T-helper 1 cell (primary cell): ENCODE measurements around the gene GAS7.
"Not testable (repeated sequence)": the region's sequence is repeated elsewhere in the genome, so short reads cannot be mapped to it uniquely, and the experiment has no call there.

Experiments used
- DNase-seq, 5 donors: peaks; one replicate each; pipeline ENCODE4 v3.0.0-alpha.2; 2012 to 2020

Gene GAS7

DNA sequence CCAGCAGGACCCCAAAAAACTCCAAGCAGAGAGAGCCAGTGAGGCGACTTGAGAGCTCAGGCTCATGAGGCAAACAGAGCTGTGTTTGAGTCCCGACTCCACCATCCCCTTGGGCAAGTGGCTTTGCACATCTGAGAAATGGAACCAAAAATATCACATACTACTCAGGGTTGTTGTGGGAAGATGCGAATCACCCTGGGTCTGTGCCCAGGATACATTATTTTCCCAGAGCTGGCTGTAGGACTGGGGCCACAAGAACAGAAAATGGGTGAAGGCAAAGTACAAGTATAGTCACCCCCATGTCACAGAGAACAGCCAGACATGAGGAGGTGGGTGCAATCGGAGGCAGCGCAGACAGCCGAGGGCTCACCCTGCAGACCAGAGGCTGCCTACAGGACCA is 127.3 kb downstream of the GAS7 start:
- no peak for DNase-seq

- no peak for DNase-seq
Observed at GRCh38 chr17:10070690-10071089, 127.7 kb downstream of the GAS7 start.

DNA sequence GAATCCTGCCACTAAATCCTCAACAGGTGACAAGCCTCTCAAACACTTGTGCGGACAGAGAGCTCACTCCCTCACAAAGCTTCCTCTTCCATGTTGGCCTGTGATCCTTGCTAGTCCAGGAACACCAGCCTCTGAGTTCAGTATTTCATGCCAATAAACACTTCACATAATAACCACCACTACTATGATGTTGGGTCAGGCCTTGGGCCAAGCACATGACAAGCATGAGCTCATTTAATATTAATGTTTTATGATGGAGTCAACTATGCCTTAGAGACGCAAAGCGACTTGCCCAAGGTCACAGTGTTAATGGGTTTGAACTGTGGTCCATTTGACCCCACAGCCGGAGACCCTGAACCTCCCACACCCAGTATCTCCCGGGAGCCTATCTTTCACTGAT is 129.1 kb downstream of the GAS7 start:
- DNase-seq, result no peak

- DNase-seq, result no peak
Observed at GRCh38 chr17:10067446-10068143, 130.8 kb downstream of the GAS7 start.

- DNase-seq, result no peak
Observed at GRCh38 chr17:10064536-10064935, 133.9 kb downstream of the GAS7 start.

DNA sequence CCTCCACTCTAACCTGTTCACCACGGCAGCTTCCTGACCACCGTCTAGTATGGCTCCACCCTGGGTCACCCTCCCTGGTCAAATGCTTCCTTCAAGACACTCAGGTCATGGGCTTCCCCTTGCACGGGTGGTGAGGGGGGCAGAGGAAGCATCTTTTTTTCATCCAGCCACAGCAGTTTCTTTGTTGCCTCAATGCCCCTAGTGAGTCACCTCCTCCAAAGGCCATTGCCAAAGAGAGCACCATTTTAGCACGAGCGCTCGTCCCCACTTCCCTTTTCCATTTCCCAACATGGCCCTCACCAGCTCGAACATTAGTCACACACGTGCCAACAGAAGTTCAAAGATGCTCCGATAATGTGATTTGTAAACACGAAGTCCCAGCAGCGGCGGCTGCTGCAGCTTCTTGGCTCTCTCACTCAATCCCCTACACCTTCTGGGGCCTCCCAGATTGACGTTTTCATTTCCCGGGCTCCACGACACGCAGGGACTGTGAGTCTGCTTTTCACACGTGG is 134.6 kb downstream of the GAS7 start:
- no peak for DNase-seq

DNA sequence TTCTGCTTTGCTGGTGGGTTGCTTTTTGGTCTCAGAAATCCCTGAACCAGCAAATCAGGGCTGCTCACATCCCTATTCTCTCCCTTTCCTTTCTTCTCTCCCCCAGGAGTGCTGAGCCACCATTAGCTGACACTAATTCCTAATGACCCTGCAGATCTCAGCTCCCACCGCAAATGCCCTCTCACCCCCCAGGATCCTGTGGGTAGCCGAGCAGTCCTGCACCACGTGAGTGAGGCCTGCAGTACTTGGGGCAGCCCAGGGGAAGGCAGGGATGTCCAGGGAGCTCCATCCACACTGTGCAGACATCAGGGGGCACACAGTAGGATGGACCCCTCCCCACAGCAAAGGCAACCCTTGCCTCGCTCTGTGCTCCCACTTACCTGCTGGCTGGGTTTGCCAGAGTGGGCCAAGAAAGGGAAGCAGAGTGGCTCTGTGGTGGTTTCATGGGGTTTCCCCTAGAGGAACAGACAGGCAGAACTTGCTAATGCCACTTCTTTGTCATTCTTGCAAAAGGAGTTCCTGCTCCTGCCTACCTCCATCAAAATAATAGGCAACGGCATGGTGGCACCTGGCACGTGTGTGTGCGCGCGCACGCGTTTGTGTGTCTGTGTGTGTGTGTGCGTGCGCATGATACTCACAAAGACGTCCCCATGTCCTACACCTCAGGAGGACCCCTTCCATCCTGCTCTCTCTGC is 135.6 kb downstream of the GAS7 start:
- DNase-seq, result no peak

GRCh38 chr17:10061111-10061845 is 137.1 kb downstream of the GAS7 start:
- DNase-seq, result no peak

GRCh38 chr17:10060526-10060925 is 137.9 kb downstream of the GAS7 start:
- no peak for DNase-seq

DNA sequence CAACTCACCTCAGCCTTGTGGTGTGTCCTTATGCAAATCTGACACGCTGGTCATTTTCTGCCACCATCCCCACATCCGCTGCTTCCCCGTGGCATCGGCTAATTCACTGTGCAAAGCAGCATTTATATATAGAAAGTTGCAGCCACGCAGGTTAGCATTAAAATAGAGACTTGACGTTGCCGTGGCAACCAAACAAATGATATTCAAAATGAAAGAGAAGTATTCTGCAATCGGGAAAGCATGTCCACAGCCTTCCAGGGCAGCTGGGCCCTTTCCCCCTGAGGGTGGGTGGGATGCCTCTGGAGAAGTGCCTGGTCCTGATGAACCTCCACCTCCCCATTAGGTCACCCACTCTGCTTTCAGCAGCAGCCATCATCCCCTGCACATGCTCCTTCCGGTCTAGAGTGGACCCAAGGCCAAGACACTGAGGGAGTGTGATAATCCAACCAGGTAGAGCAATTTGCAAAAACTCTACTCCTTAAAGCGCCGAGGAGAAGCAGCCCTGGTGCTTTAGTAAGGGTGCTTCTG is 138.7 kb downstream of the GAS7 start:
- DNase-seq, result no peak

- DNase-seq, result no peak
Observed at GRCh38 chr17:10058921-10059683, 139.3 kb downstream of the GAS7 start.

DNA sequence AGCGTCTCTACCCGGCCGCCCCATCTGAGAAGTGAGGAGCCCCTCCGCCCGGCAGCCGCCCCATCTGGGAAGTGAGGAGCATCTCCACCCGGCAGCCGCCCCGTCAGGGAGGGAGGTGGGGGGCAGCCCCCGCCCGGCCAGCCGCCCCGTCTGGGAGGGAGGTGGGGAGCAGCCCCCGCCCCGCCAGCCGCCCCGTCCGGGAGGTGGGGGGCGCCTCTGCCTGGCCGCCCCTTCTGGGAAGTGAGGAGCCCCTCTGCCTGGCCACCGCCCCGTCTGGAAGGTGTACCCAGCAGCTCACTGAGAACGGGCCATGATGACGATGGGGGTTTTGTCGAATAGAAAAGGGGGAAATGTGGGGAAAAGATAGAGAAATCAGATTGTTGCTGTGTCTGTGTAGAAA is 140.9 kb downstream of the GAS7 start:
- not testable (repeated sequence) for DNase-seq

- DNase-seq, result no peak
Observed at GRCh38 chr17:10055262-10055975, 143.0 kb downstream of the GAS7 start.

DNA sequence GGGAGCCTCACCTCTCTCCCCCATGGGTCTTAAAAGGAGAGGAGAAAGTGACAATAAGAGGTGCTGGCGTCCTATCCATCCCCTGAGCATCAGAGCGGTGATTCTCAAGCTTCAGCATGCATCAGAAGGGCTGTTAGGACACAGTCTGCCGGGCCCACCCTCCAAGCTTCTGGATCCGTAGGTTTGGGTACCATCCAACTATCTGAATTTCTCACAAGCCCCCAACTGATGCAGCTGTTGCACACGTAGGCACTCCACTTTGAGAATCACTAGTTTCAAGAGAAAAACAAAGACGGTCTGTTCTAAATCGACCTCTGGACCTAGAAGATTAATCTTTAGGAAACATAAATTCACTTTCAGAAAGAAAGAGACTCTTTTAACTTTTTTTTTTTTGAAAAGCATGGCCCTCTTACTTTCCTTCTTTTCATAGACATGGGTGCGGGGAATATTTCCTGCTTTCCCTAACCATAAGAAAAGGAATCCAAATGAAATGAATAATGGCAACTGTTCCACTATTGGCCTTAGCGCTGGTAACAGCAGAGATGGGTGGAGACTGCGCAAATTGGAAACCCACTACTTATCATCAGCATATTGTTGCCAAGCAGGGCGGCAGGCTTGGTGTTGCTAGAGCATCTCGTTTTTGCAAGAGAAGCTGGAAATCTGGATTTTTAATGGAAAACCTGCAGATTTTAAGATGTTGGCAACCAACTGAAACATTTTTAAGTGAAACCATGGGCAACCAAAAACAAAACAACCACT is 144.4 kb downstream of the GAS7 start:
- DNase-seq, result no peak

- DNase-seq, result no peak
Observed at GRCh38 chr17:10052106-10052813, 146.1 kb downstream of the GAS7 start.

- DNase-seq, result no peak
Observed at GRCh38 chr17:10051112-10051511, 147.3 kb downstream of the GAS7 start.

DNA sequence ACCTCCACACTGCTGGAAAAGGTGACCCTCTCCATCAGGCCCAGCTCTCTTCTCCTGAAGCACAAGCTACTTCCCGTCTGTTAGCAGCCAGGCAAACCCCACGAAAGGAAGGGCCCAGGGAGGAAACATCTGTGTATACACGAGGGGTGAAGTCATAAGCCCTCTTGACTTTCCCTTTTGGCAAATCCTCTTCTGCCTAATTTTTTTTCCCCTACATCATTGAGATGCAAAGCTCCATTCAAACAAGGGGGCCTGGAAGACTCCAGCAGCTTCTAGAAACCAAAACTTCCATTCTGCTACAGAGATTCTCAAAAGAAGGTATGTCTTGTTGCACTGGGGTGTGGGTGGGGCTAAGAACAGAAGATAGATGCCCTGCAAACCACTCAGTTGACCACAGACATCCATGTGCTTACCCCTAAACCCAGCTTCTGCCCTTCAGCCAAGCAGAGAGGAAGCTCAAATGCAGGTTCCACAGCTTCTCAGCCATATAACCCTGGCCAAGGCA is 147.8 kb downstream of the GAS7 start:
- DNase-seq, result no peak

GRCh38 chr17:10048629-10049350 is 149.6 kb downstream of the GAS7 start:
- DNase-seq, result no peak
